ENCODE results near the gene PIGQ.

The PIGQ gene

DNA sequence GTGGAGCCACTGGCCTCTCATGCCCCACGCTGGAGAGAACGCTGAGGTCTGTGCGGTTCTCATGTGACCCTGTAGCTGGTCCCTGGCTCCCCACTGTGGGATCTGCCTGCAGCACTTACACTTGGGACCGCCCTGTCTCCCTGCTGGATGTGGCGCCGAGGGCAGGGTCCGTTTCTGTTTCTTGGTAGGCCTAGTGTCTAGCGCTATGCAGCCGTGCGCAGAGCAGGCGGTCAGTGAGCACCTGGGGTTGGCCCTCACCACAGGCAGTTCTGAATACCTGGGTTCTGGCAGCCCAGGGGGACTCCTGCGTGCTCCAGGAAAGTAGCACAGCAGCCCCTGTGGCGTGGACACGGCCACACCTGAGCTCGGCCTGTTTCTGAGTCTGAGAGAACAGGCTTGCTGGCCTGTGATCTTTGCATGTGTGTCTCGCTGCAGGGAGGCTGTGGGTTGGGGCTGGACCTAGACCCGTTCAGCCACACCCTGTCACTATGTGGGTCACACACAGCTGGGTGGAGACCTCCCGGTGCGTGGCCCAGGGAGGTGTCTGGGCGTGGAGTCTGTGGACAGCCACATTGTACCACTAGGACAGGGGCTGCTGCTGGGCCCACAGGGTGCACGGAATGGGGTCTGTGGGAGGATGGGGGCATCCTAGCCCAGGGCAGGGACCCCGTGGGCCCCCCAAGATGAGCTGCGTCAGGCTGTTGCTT is 39.5 kb upstream of the PIGQ start:
- no peak for ATAC-seq
- TF ChIP-seq ZNF8 (CRISPR knock-in tag; IDR thresholded peaks at IDR 0.05) (no peak), BACH2 (CRISPR knock-in tag; IDR thresholded peaks at IDR 0.05; ENCODE audit: borderline replicate concordance) (no peak), ZC3H10 (CRISPR knock-in tag; IDR thresholded peaks at IDR 0.05) (no peak)
- TF ChIP-seq, protein P1, sequence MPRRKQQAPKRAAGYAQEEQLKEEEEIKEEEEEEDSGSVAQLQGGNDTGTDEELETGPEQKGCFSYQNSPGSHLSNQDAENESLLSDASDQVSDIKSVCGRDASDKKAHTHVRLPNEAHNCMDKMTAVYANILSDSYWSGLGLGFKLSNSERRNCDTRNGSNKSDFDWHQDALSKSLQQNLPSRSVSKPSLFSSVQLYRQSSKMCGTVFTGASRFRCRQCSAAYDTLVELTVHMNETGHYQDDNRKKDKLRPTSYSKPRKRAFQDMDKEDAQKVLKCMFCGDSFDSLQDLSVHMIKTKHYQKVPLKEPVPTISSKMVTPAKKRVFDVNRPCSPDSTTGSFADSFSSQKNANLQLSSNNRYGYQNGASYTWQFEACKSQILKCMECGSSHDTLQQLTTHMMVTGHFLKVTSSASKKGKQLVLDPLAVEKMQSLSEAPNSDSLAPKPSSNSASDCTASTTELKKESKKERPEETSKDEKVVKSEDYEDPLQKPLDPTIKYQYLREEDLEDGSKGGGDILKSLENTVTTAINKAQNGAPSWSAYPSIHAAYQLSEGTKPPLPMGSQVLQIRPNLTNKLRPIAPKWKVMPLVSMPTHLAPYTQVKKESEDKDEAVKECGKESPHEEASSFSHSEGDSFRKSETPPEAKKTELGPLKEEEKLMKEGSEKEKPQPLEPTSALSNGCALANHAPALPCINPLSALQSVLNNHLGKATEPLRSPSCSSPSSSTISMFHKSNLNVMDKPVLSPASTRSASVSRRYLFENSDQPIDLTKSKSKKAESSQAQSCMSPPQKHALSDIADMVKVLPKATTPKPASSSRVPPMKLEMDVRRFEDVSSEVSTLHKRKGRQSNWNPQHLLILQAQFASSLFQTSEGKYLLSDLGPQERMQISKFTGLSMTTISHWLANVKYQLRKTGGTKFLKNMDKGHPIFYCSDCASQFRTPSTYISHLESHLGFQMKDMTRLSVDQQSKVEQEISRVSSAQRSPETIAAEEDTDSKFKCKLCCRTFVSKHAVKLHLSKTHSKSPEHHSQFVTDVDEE (CRISPR knock-in tag; IDR thresholded peaks at IDR 0.05): no peak
- TF ChIP-seq, protein P2, sequence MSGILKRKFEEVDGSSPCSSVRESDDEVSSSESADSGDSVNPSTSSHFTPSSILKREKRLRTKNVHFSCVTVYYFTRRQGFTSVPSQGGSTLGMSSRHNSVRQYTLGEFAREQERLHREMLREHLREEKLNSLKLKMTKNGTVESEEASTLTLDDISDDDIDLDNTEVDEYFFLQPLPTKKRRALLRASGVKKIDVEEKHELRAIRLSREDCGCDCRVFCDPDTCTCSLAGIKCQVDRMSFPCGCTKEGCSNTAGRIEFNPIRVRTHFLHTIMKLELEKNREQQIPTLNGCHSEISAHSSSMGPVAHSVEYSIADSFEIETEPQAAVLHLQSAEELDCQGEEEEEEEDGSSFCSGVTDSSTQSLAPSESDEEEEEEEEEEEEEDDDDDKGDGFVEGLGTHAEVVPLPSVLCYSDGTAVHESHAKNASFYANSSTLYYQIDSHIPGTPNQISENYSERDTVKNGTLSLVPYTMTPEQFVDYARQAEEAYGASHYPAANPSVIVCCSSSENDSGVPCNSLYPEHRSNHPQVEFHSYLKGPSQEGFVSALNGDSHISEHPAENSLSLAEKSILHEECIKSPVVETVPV (CRISPR knock-in tag; IDR thresholded peaks at IDR 0.05): no peak

DNA sequence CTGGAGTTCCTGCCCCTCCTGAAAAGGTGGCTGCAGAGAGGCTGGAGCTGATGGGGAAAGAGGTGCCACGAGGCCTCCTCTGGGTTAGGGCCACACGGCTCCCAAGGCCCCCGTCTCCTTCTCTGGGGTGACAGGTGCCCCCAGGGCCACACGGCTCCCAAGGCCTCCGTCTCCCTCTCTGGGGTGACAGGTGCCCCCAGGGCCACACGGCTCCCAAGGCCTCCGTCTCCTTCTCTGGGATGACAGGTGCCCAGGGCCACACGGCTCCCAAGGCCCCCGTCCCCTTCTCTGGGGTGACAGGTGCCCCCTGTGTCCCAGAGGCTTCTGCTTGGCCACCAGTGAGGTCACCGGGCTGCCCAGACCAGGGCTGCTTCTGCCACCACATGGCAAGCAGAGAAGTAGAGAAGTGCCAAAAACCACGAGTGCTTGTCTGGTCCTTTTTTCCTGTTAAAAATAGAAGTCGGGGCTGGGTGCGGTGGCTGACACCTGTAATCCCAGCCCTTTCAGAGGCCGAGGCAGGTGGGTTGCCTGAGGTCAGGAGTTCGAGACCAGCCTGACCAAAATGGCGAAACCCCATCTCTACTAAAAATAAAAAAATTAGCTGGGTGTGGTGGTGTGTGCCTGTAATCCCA is 38.2 kb upstream of the PIGQ start:
- TF ChIP-seq RARB (CRISPR knock-in tag; IDR thresholded peaks at IDR 0.05) (no peak), ZFP3 (CRISPR knock-in tag; IDR thresholded peaks at IDR 0.05) (no peak)
- no peak for ATAC-seq

DNA sequence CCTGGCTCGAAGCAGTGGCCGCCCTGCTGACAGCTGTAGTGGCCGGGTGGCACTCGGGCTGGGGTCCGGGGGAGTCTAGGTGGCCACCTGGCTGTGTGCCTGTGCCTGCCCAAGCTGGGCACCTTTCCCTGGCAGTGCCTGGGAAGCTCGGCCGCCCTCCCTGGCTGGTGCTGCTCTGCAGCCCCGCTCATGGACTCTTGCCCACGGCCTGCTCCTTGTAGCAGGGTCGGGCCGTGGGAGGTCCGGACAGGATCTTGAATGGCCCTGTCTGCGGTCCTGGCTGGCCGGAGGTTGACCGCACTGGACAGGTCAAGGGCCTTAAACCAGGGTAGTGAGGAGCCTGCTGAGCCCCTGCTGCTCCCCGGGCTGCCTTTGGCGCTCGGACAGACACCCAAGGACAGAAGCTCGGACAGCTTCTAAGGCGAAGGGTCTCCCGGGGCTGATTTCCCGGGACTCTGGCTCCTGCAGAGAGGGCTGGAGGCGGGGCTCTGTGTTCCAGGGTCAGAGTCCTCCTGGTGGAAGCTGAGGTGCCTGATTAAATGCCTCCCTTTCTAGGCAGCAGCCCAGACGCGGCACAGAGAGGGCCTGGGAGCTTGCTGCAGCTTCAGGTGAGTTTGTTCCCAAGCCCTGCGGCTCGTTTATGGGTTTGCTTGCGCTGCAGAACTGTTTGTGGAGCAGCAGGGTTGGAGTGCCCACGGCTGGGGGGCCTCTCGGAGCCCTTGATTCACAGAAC is 36.2 kb upstream of the PIGQ start:
- TF ChIP-seq SNAI2 (CRISPR knock-in tag; IDR thresholded peaks at IDR 0.05) (no peak), OSR1 (CRISPR knock-in tag; IDR thresholded peaks at IDR 0.05) (no peak), ISL1 (CRISPR knock-in tag; IDR thresholded peaks at IDR 0.05) (no peak), ZFP30 (CRISPR knock-in tag; IDR thresholded peaks at IDR 0.05) (no peak), ZNF70 (CRISPR knock-in tag; IDR thresholded peaks at IDR 0.05) (no peak), ZNF565 (CRISPR knock-in tag; conservative IDR thresholded peaks at IDR 0.05; ENCODE audit: low read depth) (no peak), PPARA (CRISPR knock-in tag; IDR thresholded peaks at IDR 0.05; ENCODE audit: borderline replicate concordance) (no peak)
- TF ChIP-seq, protein P3, sequence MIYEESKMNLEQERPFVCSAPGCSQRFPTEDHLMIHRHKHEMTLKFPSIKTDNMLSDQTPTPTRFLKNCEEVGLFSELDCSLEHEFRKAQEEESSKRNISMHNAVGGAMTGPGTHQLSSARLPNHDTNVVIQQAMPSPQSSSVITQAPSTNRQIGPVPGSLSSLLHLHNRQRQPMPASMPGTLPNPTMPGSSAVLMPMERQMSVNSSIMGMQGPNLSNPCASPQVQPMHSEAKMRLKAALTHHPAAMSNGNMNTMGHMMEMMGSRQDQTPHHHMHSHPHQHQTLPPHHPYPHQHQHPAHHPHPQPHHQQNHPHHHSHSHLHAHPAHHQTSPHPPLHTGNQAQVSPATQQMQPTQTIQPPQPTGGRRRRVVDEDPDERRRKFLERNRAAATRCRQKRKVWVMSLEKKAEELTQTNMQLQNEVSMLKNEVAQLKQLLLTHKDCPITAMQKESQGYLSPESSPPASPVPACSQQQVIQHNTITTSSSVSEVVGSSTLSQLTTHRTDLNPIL (CRISPR knock-in tag; IDR thresholded peaks at IDR 0.05; ENCODE audit: low read depth): no peak
- no peak for ATAC-seq

DNA sequence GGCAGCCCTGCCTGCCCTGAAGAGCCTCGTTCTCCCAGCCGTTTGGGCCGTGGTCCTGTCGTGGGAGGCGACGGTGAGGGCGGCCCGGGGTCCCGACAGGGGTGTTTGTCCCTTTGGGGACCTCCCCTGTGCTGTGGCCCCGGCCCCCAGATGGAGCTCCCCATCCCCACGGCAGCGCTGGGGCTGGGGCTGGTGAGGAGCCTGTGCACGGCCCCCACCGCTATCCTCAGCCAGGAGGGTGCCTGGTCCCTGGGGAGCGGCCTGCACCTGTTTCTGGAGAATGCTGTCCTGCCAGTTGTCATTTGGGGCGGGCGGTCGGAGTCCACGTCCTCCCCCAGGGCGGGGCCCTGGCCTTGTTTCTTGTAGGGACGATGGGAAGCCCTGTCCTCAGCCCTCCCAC is 35.6 kb upstream of the PIGQ start:
- no peak for ATAC-seq
- no peak for TF ChIP-seq ZNF8 (CRISPR knock-in tag; IDR thresholded peaks at IDR 0.05)
- no peak for TF ChIP-seq ZNF565 (CRISPR knock-in tag; conservative IDR thresholded peaks at IDR 0.05; ENCODE audit: low read depth)
- TF ChIP-seq RARB (CRISPR knock-in tag; IDR thresholded peaks at IDR 0.05): no peak
- no peak for TF ChIP-seq SNAI2 (CRISPR knock-in tag; IDR thresholded peaks at IDR 0.05)
- no peak for TF ChIP-seq GLIS3 (CRISPR knock-in tag; IDR thresholded peaks at IDR 0.05)
- TF ChIP-seq ARNTL (CRISPR knock-in tag; IDR thresholded peaks at IDR 0.05; ENCODE audit: borderline replicate concordance, low read depth): no peak
- TF ChIP-seq ISL1 (CRISPR knock-in tag; IDR thresholded peaks at IDR 0.05): no peak
- no peak for TF ChIP-seq ZFP30 (CRISPR knock-in tag; IDR thresholded peaks at IDR 0.05)
- TF ChIP-seq PPARA (CRISPR knock-in tag; IDR thresholded peaks at IDR 0.05; ENCODE audit: borderline replicate concordance): no peak
- TF ChIP-seq, protein P4, sequence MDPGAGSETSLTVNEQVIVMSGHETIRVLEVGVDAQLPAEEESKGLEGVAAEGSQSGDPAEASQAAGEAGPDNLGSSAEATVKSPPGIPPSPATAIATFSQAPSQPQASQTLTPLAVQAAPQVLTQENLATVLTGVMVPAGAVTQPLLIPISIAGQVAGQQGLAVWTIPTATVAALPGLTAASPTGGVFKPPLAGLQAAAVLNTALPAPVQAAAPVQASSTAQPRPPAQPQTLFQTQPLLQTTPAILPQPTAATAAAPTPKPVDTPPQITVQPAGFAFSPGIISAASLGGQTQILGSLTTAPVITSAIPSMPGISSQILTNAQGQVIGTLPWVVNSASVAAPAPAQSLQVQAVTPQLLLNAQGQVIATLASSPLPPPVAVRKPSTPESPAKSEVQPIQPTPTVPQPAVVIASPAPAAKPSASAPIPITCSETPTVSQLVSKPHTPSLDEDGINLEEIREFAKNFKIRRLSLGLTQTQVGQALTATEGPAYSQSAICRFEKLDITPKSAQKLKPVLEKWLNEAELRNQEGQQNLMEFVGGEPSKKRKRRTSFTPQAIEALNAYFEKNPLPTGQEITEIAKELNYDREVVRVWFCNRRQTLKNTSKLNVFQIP (CRISPR knock-in tag; IDR thresholded peaks at IDR 0.05; ENCODE audit: borderline replicate concordance, low read depth): no peak
- TF ChIP-seq TCF4 (CRISPR knock-in tag; IDR thresholded peaks at IDR 0.05; ENCODE audit: borderline replicate concordance): no peak
- TF ChIP-seq ESRRG (CRISPR knock-in tag; IDR thresholded peaks at IDR 0.05): no peak
- TF ChIP-seq CSDC2 (CRISPR knock-in tag; IDR thresholded peaks at IDR 0.05): no peak
- TF ChIP-seq, protein P5, sequence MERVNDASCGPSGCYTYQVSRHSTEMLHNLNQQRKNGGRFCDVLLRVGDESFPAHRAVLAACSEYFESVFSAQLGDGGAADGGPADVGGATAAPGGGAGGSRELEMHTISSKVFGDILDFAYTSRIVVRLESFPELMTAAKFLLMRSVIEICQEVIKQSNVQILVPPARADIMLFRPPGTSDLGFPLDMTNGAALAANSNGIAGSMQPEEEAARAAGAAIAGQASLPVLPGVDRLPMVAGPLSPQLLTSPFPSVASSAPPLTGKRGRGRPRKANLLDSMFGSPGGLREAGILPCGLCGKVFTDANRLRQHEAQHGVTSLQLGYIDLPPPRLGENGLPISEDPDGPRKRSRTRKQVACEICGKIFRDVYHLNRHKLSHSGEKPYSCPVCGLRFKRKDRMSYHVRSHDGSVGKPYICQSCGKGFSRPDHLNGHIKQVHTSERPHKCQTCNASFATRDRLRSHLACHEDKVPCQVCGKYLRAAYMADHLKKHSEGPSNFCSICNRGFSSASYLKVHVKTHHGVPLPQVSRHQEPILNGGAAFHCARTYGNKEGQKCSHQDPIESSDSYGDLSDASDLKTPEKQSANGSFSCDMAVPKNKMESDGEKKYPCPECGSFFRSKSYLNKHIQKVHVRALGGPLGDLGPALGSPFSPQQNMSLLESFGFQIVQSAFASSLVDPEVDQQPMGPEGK (CRISPR knock-in tag; IDR thresholded peaks at IDR 0.05; ENCODE audit: borderline replicate concordance): no peak
- no peak for TF ChIP-seq OSR1 (CRISPR knock-in tag; IDR thresholded peaks at IDR 0.05)
- TF ChIP-seq, protein P2 (CRISPR knock-in tag; IDR thresholded peaks at IDR 0.05): no peak
- no peak for TF ChIP-seq TOX (CRISPR knock-in tag; IDR thresholded peaks at IDR 0.05; ENCODE audit: borderline replicate concordance)
- no peak for TF ChIP-seq ZNF70 (CRISPR knock-in tag; IDR thresholded peaks at IDR 0.05)
- no peak for TF ChIP-seq BACH2 (CRISPR knock-in tag; IDR thresholded peaks at IDR 0.05; ENCODE audit: borderline replicate concordance)
